NB4 (cell line): ENCODE results near the gene CAPN10.

Experiments
- DNase-seq: peaks from one replicate; pipeline ENCODE4 v3.0.0; 2010; ENCODE audit warnings: low read depth
- H3K4me3 ChIP-seq: one replicate; pipeline ENCODE4 v1.5.1; 2011; ENCODE audit warnings: mild to moderate bottlenecking, low read depth, low read length, moderate library complexity
- MYC ChIP-seq: IDR thresholded peaks from 2 replicates; pipeline ENCODE4 v1.6.1; 2011; ENCODE audit warnings: low read depth, low read length
- POLR2A ChIP-seq: IDR thresholded peaks from 2 replicates; pipeline ENCODE4 v1.6.1; 2011; ENCODE audit warnings: mild to moderate bottlenecking; ENCODE audit not compliant: insufficient read length; ENCODE audit errors: extremely low read depth
- TF ChIP-seq, protein P1 (sequence below): IDR thresholded peaks from 2 replicates; pipeline ENCODE4 v1.6.1; 2011; ENCODE audit warnings: low read depth, low read length
- TF ChIP-seq, protein P2 (sequence below): IDR thresholded peaks from one replicate; pipeline ENCODE4 v1.5.1; 2012; ENCODE audit warnings: low read depth, low read length

Gene CAPN10

DNA sequence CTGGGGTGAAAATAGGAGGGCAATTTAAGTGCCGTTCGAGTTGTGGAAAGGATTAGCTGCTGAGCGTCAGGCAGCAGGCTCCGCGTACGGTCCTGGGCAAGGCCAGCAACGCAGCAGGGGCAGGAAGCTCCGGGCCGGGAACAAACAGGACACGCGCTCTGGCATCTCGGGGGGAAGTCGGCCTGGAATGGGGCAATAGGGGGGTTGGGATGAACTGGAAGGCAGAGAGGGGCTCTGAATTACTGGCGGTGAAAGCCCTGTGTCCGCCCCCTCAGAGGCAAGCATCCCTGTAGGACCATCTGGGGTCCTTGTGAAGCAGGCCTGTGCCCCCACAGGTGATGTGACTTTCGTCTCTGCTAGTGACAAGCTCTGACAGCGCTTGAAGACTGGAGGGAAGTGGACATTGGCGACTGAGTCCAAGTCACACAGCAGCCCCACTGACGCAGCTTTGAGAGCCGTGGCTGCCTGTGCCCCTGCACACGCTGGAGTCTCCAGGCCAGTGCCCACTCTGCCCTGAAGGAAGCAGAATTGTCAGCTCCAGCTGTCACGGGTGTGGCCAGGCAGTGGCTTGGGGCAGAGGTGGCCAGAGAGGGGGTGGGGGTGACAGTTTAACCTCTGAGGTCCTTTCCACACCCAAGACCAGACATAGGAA is 61.1 kb downstream of the CAPN10 start:
- H3K4me3 ChIP-seq, result no peak overlapping the region
- no peak for TF ChIP-seq MYC
- TF ChIP-seq POLR2A, result no peak
- TF ChIP-seq, protein P1, sequence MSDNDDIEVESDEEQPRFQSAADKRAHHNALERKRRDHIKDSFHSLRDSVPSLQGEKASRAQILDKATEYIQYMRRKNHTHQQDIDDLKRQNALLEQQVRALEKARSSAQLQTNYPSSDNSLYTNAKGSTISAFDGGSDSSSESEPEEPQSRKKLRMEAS, result no peak
- TF ChIP-seq, protein P2, sequence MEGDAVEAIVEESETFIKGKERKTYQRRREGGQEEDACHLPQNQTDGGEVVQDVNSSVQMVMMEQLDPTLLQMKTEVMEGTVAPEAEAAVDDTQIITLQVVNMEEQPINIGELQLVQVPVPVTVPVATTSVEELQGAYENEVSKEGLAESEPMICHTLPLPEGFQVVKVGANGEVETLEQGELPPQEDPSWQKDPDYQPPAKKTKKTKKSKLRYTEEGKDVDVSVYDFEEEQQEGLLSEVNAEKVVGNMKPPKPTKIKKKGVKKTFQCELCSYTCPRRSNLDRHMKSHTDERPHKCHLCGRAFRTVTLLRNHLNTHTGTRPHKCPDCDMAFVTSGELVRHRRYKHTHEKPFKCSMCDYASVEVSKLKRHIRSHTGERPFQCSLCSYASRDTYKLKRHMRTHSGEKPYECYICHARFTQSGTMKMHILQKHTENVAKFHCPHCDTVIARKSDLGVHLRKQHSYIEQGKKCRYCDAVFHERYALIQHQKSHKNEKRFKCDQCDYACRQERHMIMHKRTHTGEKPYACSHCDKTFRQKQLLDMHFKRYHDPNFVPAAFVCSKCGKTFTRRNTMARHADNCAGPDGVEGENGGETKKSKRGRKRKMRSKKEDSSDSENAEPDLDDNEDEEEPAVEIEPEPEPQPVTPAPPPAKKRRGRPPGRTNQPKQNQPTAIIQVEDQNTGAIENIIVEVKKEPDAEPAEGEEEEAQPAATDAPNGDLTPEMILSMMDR, result no peak
- no peak for DNase-seq

DNA sequence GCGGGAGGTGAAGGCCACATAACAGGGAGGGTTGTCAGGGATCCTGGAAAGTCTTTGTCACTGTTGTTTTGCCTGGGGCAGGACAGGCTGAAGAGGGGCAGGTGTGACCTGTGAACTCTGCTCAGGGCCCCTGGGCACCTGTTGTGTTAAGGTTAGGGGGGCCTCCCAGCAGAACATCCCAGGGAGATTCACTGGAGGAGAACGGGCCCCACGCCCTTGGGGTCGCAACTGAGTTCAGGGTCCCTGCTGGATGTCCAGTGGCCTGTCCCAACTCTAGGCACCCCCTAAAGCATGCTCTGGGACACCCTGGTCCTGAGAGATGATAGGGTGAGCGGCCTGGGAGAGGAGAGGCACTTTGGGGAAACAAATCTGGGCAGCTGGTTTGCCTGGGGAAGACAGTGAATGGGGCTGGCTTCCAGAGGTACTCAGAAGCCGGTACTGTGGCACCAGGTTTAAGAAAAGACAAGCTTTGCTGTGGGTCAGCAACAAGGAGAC is 61.7 kb downstream of the CAPN10 start:
- H3K4me3 ChIP-seq, result no peak overlapping the region
- TF ChIP-seq, protein P2, result no peak
- TF ChIP-seq POLR2A (no peak), MYC (no peak)
- TF ChIP-seq, protein P1, result no peak
- DNase-seq, result no peak
